HG02763 (cell line): ENCODE results near the gene ARHGEF7.

Source experiments
- ATAC-seq: cut with Tn5 transposase; IDR thresholded peaks from one replicate; pipeline ENCODE4 v1.9.1; 2021; ENCODE audit warnings: mild to moderate bottlenecking, moderate library complexity; ENCODE audit not compliant: unreplicated experiment

The ARHGEF7 gene

GRCh38 chr13:111270126-111270525 is 155.0 kb downstream of the ARHGEF7 start:
- ATAC-seq = no peak

- ATAC-seq = no peak
These were observed 155.9 kb downstream of the ARHGEF7 start for GRCh38 chr13:111270765-111271698.

- ATAC-seq = no peak
These were observed 157.0 kb downstream of the ARHGEF7 start for GRCh38 chr13:111272117-111272516.

GRCh38 chr13:111275382-111275781 is 160.3 kb downstream of the ARHGEF7 start:
- ATAC-seq = no peak

GRCh38 chr13:111275995-111276618 is 161.0 kb downstream of the ARHGEF7 start:
- no peak for ATAC-seq

GRCh38 chr13:111278258-111278657 is 163.1 kb downstream of the ARHGEF7 start:
- ATAC-seq = no peak

GRCh38 chr13:111278743-111279652 is 163.9 kb downstream of the ARHGEF7 start:
- ATAC-seq = no peak

- ATAC-seq = no peak
These were observed 165.1 kb downstream of the ARHGEF7 start for GRCh38 chr13:111280226-111280625.

- ATAC-seq = no peak
These were observed 165.8 kb downstream of the ARHGEF7 start for GRCh38 chr13:111280681-111281585.

- no peak for ATAC-seq
These were observed 166.7 kb downstream of the ARHGEF7 start for GRCh38 chr13:111281751-111282311.

GRCh38 chr13:111282425-111282824 is 167.3 kb downstream of the ARHGEF7 start:
- ATAC-seq = no peak

- ATAC-seq = no peak
These were observed 167.9 kb downstream of the ARHGEF7 start for GRCh38 chr13:111282997-111283396.

GRCh38 chr13:111283457-111283856 is 168.3 kb downstream of the ARHGEF7 start:
- ATAC-seq = no peak

- no peak for ATAC-seq
These were observed 168.9 kb downstream of the ARHGEF7 start for GRCh38 chr13:111283991-111284390.

- ATAC-seq = no peak
These were observed 169.5 kb downstream of the ARHGEF7 start for GRCh38 chr13:111284565-111284964.

- no peak for ATAC-seq
These were observed 171.1 kb downstream of the ARHGEF7 start for GRCh38 chr13:111286162-111286561.

GRCh38 chr13:111286749-111287148 is 171.6 kb downstream of the ARHGEF7 start:
- no peak for ATAC-seq

GRCh38 chr13:111287201-111287600 is 172.1 kb downstream of the ARHGEF7 start:
- ATAC-seq = no peak

GRCh38 chr13:111288276-111288675 is 173.2 kb downstream of the ARHGEF7 start:
- no peak for ATAC-seq

GRCh38 chr13:111289251-111289650 is 174.1 kb downstream of the ARHGEF7 start:
- ATAC-seq = no peak
